Activated naive CD4-positive, alpha-beta T cell treated with anti-CD3 and anti-CD28 coated beads for 36 hours (primary cell): ENCODE data around the gene ETF1. TPM values are rescaled to one million over a fixed set of nuclear protein-coding genes. Genes with fewer than 3 reads are reported as not detected.
A peak's percentile ranks its signal among the peaks of the same experiment; 100 is the strongest.

ENCODE experiments used
- CTCF ChIA-PET: fragments of 350-600 bp; sonication (Branson Sonifier 250); formaldehyde crosslinking; loops from one replicate; lab custom pipeline; 2021; ENCODE audit warnings: antibody characterized with exemption; lab: Charles Lee
- DNase-seq: peaks from one replicate; pipeline ENCODE4 v3.0.0-alpha.2; 2020
- H3K27ac Mint-ChIP-seq: one replicate; pipeline ENCODE4 v1.8.0; 2021; ENCODE audit warnings: mild to moderate bottlenecking, mixed read lengths
- H3K27me3 Mint-ChIP-seq: one replicate; pipeline ENCODE4 v1.8.0; 2021; ENCODE audit warnings: low read depth, mixed read lengths
- H3K36me3 Mint-ChIP-seq: one replicate; pipeline ENCODE4 v1.8.0; 2021; ENCODE audit warnings: low read depth, mixed read lengths
- H3K4me1 Mint-ChIP-seq: one replicate; pipeline ENCODE4 v1.8.0; 2021; ENCODE audit warnings: low read depth, mixed read lengths
- H3K4me3 Mint-ChIP-seq: one replicate; pipeline ENCODE4 v1.8.0; 2021; ENCODE audit warnings: mild to moderate bottlenecking, moderate library complexity, mixed read lengths
- H3K9me3 Mint-ChIP-seq: one replicate; pipeline ENCODE4 v1.8.0; 2021; ENCODE audit warnings: mixed read lengths
- intact Hi-C: fragments of 100-400 bp; cut with micrococcal nuclease; formaldehyde crosslinking; loops from one replicate; pipeline ENCODE4 v1.15.1; 2023
- total RNA-seq, 2 experiments: library from RNA; stranded (reverse); gene quantifications; one replicate each; pipeline ENCODE4 v1.2.3, GENCODE V29; 2021

Gene ETF1
- 100 to 1,000 TPM in 1 of 2 experiments, 10 to 100 TPM in 1; 99.8 to 107 TPM for total RNA-seq

DNA sequence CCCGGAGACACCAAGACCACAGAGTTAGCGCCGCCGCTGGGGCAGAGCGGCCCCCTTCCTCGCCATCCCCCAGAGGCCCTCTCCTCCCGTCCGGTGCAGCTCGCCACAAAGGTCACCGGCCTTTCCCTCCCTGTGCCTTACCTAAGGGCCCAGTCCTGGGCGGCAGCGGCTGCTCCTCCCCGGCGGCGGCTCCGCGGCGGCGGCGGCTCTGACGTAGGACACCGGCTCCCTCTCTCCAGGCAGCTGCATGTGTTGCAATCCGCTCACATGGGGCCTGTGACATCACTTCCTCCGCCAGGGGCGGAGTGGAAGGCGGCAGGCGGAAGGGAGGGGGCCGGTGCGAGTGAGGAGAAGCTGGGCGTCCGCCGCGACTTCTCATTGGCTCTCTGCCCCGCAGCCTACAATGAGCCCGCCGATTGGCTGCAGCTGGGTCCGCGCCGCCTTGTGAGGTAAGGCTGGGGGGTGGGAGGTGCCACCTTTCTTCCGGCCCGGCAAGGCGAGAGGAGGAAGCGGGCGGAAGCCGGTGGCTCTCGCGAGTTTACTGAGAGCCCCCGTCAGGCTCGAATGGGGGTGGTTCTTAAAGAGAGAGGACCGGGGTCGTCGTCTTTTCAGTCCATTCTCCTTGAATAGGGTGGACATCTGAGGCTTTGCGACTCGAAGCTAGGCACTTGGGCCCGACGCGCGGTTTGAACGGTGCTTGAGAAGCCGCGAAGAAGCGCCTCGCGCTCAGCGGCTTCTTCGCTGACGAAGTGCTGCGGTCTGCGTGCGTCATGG lies at the start of gene ETF1:
Gene ETF1, minus strand, starts transcription at position 281 of the 774 bp plus-strand sequence. CDS start 318 bp downstream, outside the sequence.
- DNase-seq, result peak; percentile 100

GRCh38 chr5:138588013-138588788 lies 45.2 kb upstream of the ETF1 start:
- Mint-ChIP-seq H3K9me3 (no peaks in the 10 kb centered on the region), H3K4me1 (no peaks in the 10 kb centered on the region), H3K4me3 (no peak overlapping the region), H3K27ac (no peak overlapping the region), H3K36me3 (no peaks in the 10 kb centered on the region), H3K27me3 (peaks cover 6% of the 10 kb centered on the region)
- no peak for DNase-seq
- intact Hi-C loops, result no loop called here
- CTCF ChIA-PET, result interaction anchor here (1.0 kb wide), 1 partner anchor 9 kb away, joined by 3 read pairs; no protein-coding TSS in a partner anchor

More for the DNA sequence above, at the start of gene ETF1:
- Mint-ChIP-seq H3K27ac (peak within 1 kb of the TSS; percentile 100), H3K36me3 (peaks cover 20% of the 10 kb centered on the region), H3K27me3 (no peaks in the 10 kb centered on the region), H3K4me1 (peaks cover 71% of the 10 kb centered on the region), H3K9me3 (no peaks in the 10 kb centered on the region), H3K4me3 (peak within 1 kb of the TSS; percentile 100)
- intact Hi-C loops, result loop anchor here (1.0 to 2.0 kb wide), 10 partner anchors 32 to 861 kb away; partner anchors contain the start of genes BRD8, CDC23, FAM53C and HNRNPA0
- CTCF ChIA-PET, result interaction anchor here (0.8 to 2.4 kb wide), 4 partner anchors 50 to 191 kb away, joined by 3 to 11 read pairs (median 6); partner anchors contain the start of genes EGR1 and KDM3B

- Mint-ChIP-seq H3K4me3 (no peak overlapping the region), H3K9me3 (no peaks in the 10 kb centered on the region), H3K36me3 (no peaks in the 10 kb centered on the region), H3K27ac (no peak overlapping the region), H3K4me1 (no peaks in the 10 kb centered on the region), H3K27me3 (peaks cover 6% of the 10 kb centered on the region)
- no peak for DNase-seq
- CTCF ChIA-PET, result interaction anchor here (1.2 to 1.5 kb wide), 2 partner anchors 8 to 11 kb away, joined by 3 to 5 read pairs; no protein-coding TSS in a partner anchor
- intact Hi-C loops, result no loop called here
Observed at GRCh38 chr5:138585157-138585556, 42.1 kb upstream of the ETF1 start.

DNA sequence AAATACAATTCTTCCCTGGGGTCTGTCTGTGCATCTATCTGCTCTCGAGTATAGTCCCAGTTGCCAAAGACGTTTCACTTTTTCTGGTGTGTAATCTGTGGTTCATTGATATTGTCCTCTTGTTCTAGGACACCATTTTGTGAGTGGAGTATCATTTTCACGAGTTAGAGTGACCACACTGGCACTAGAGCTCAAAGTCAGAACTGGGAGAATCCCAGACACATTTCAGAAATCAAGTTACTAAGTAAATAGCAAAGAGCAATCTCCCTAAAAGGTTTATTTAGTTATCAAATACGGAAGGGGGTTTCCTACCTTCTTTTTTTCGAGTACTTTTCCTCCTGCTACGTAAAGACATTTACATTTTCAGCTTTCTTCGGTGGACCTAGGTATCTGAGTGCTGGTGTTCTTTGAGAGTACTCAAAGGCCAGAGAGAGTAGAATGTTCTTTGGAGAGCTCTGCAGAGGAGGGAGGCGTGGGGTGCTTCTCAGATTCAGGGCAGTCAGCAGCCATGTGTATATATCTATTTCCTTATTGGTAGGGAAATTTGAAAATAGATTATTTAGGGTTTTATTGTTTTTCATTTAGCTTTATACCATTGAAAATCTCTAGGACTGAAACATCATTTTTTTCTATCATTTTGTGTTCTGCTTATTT lies 41.1 kb upstream of the ETF1 start:
- no peak overlapping the region for H3K4me3 Mint-ChIP-seq
- peaks cover 6% of the 10 kb centered on the region for H3K27me3 Mint-ChIP-seq
- H3K4me1 Mint-ChIP-seq, result no peaks in the 10 kb centered on the region
- CTCF ChIA-PET, result interaction anchor here (0.6 to 1.5 kb wide), 5 partner anchors 9 to 205 kb away, joined by 3 to 5 read pairs (median 4); no protein-coding TSS in a partner anchor
- no peak for DNase-seq
- H3K36me3 Mint-ChIP-seq, result no peaks in the 10 kb centered on the region
- H3K27ac Mint-ChIP-seq, result no peak overlapping the region
- intact Hi-C loops, result no loop called here
- H3K9me3 Mint-ChIP-seq, result no peaks in the 10 kb centered on the region

DNA sequence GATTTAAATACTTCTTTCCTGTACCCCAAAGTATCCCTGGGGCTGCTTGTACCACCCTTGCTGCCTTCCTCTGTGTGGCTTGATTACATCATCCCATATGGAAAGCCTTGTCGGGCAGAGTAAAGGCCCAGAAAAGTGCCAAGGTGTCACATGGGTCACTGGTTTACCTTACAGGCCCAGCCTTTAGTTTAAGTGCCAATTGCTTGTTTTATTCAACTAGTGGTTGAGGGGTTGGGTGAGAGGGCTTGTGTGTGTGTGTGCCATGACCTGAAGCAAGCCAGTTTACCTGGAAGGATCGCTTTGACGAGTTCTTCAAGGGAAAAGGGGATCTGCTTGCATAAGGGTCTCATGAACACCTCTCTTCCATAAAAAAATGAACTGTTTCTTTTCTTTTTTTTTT lies 39.9 kb upstream of the ETF1 start:
- H3K4me1 Mint-ChIP-seq, result no peaks in the 10 kb centered on the region
- no peaks in the 10 kb centered on the region for H3K36me3 Mint-ChIP-seq
- peaks cover 6% of the 10 kb centered on the region for H3K27me3 Mint-ChIP-seq
- H3K9me3 Mint-ChIP-seq, result no peaks in the 10 kb centered on the region
- H3K27ac Mint-ChIP-seq, result no peak overlapping the region
- CTCF ChIA-PET, result no interaction called here
- H3K4me3 Mint-ChIP-seq, result no peak overlapping the region
- intact Hi-C loops, result no loop called here
- no peak for DNase-seq

GRCh38 chr5:138580777-138581176 lies 37.7 kb upstream of the ETF1 start:
- DNase-seq, result no peak
- no peak overlapping the region for H3K4me3 Mint-ChIP-seq
- H3K4me1 Mint-ChIP-seq, result peaks cover 6% of the 10 kb centered on the region
- CTCF ChIA-PET, result interaction anchor here (1.0 to 2.3 kb wide), 4 partner anchors 12 to 193 kb away, joined by 5 to 15 read pairs (median 6); no protein-coding TSS in a partner anchor
- intact Hi-C loops, result no loop called here
- H3K9me3 Mint-ChIP-seq, result peaks cover 2% of the 10 kb centered on the region
- H3K36me3 Mint-ChIP-seq, result peaks cover 3% of the 10 kb centered on the region
- no peaks in the 10 kb centered on the region for H3K27me3 Mint-ChIP-seq
- no peak overlapping the region for H3K27ac Mint-ChIP-seq

DNA sequence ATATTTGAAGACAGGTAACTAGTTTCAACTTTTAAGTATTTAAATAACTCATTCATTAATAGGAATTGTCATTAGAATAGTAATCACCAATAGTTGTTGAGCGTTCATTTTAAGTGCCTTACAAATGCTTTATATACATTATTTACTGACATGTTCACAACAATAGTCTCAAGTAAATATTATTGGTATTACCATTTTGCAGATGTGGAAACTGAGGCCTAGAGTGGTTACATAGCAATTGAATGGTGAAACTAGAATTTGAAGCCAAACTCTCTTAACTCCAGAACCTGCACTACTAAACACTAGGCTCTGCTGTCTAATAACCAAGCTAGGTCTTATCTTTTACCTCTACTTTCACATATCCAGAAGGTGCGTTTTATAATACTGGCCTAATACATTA lies 37.0 kb upstream of the ETF1 start:
- peaks cover 2% of the 10 kb centered on the region for H3K9me3 Mint-ChIP-seq
- intact Hi-C loops, result no loop called here
- H3K27me3 Mint-ChIP-seq, result no peaks in the 10 kb centered on the region

GRCh38 chr5:138579517-138579863 lies 36.5 kb upstream of the ETF1 start:
- intact Hi-C loops, result loop anchor here (1.0 to 5.0 kb wide), 5 partner anchors 54 to 823 kb away; partner anchors contain the start of genes CTNNA1, SIL1 and SPATA24
- Mint-ChIP-seq H3K27ac (no peak overlapping the region), H3K4me3 (no peak overlapping the region), H3K4me1 (peaks cover 11% of the 10 kb centered on the region), H3K27me3 (no peaks in the 10 kb centered on the region), H3K9me3 (peaks cover 2% of the 10 kb centered on the region), H3K36me3 (peaks cover 10% of the 10 kb centered on the region)
- DNase-seq, result no peak
- CTCF ChIA-PET, result interaction anchor here (0.6 to 2.3 kb wide), 21 partner anchors 8 to 822 kb away, joined by 3 to 15 read pairs (median 5); no protein-coding TSS in a partner anchor

More for the DNA sequence above, 37.0 kb upstream of the ETF1 start:
- H3K4me3 Mint-ChIP-seq, result no peak overlapping the region
- CTCF ChIA-PET, result interaction anchor here (0.7 to 2.3 kb wide), 16 partner anchors 8 to 685 kb away, joined by 3 to 15 read pairs (median 5); no protein-coding TSS in a partner anchor
- no peak for DNase-seq
- H3K36me3 Mint-ChIP-seq, result peaks cover 5% of the 10 kb centered on the region
- no peak overlapping the region for H3K27ac Mint-ChIP-seq
- peaks cover 8% of the 10 kb centered on the region for H3K4me1 Mint-ChIP-seq

- CTCF ChIA-PET, result interaction anchor here (0.6 kb wide), 1 partner anchor 61 kb away, joined by 4 read pairs; no protein-coding TSS in a partner anchor
Observed at GRCh38 chr5:138577452-138577851, 34.4 kb upstream of the ETF1 start.

GRCh38 chr5:138575194-138576015 lies 32.4 kb upstream of the ETF1 start, which contains the start of gene HSPA9:
TSS of gene HSPA9 (minus strand) at chr5:138575401. CDS start at chr5:138575318, 83 bp downstream.
- intact Hi-C loops, result loop anchor here (1.0 to 5.0 kb wide), 13 partner anchors 27 to 827 kb away; partner anchors contain the start of genes BRD8, CDC23, CTNNA1 and ETF1
- Mint-ChIP-seq H3K4me3 (peak within 1 kb of the TSS; percentile 98), H3K9me3 (peaks cover 2% of the 10 kb centered on the region), H3K27ac (peak within 1 kb of the TSS; percentile 99), H3K27me3 (no peaks in the 10 kb centered on the region), H3K4me1 (peaks cover 39% of the 10 kb centered on the region), H3K36me3 (peaks cover 42% of the 10 kb centered on the region)
- CTCF ChIA-PET, result interaction anchor here (0.6 to 1.7 kb wide), 9 partner anchors 9 to 762 kb away, joined by 3 to 5 read pairs (median 3); partner anchors contain the start of gene KDM3B
- peak; percentile 99 for DNase-seq

More at GRCh38 chr5:138577452-138577851, 34.4 kb upstream of the ETF1 start:
- Mint-ChIP-seq H3K27me3 (no peaks in the 10 kb centered on the region), H3K27ac (no peak overlapping the region), H3K4me3 (no peak overlapping the region), H3K4me1 (peaks cover 23% of the 10 kb centered on the region), H3K9me3 (peaks cover 2% of the 10 kb centered on the region), H3K36me3 (peaks cover 26% of the 10 kb centered on the region)
- DNase-seq, result no peak
- intact Hi-C loops, result loop anchor here (5.0 kb wide), 2 partner anchors 175 to 825 kb away; partner anchors contain the start of genes CTNNA1 and SPATA24
